ENCODE data around the gene FBP1.

- TF ChIP-seq POLR2A (IDR thresholded peaks at IDR 0.05), result no peak
- no peak for TF ChIP-seq CTCF (IDR thresholded peaks at IDR 0.05)
Measured at GRCh38 chr9:94624629-94625028, 14.7 kb downstream of the FBP1 start.

Data from body of pancreas (tissue), 4 donors.